H1 (cell line): ENCODE data around the gene SPATA31D1. TPM values are rescaled to one million over a fixed set of nuclear protein-coding genes. Genes with fewer than 3 reads are reported as not detected.

Source experiments
- CTCF ChIA-PET: fragments of 300-600 bp; sonication (Branson Sonifier 250); formaldehyde crosslinking; loops from one replicate; lab custom pipeline; 2021; ENCODE audit not compliant: partially characterized antibody; lab: Charles Lee
- POLR2A ChIA-PET: fragments of 300-600 bp; sonication (Branson Sonifier 250); formaldehyde crosslinking; loops from one replicate; lab custom pipeline; 2021; ENCODE audit warnings: inconsistent platforms; ENCODE audit not compliant: partially characterized antibody; lab: Charles Lee
- DNase-seq, 2 experiments: peaks; one replicate each; pipeline versions ENCODE4 v3.0.0 to v3.0.0-alpha.2; 2010 to 2022; ENCODE audit warnings: low spot score in 2 of 2, low read depth in 1 of 2, mixed read lengths in 1 of 2
- FAIRE-seq: peaks from 2 replicates; lab custom pipeline; 2011; peaks lifted over from hg19 to GRCh38; lab: Jason Lieb, UNC
- H2AFZ ChIP-seq: 2 replicates; pipeline ENCODE4 v1.8.1; 2012; ENCODE audit warnings: low read length, inconsistent platforms
- H2AK5ac ChIP-seq: 2 replicates; pipeline ENCODE4 v1.6.1; 2013; ENCODE audit warnings: low read depth, low read length
- H2BK120ac ChIP-seq: replicated peaks from 2 replicates; pipeline ENCODE3; 2013; ENCODE audit warnings: low read depth, low read length, inconsistent platforms
- H2BK12ac ChIP-seq: 2 replicates; pipeline ENCODE4 v1.6.1; 2013; ENCODE audit warnings: low read depth, low read length
- H2BK15ac ChIP-seq: 2 replicates; pipeline ENCODE4 v1.6.1; 2013; ENCODE audit warnings: low read length
- H2BK20ac ChIP-seq: 2 replicates; pipeline ENCODE4 v1.6.1; 2013; ENCODE audit warnings: low read length
- H2BK5ac ChIP-seq: 2 replicates; pipeline ENCODE4 v1.6.1; 2013; ENCODE audit warnings: low read depth, low read length
- H3K14ac ChIP-seq: 2 replicates; pipeline ENCODE4 v1.6.1; 2013; ENCODE audit warnings: inconsistent platforms; ENCODE audit not compliant: insufficient read length
- H3K18ac ChIP-seq: 2 replicates; pipeline ENCODE4 v1.6.1; 2013; ENCODE audit warnings: low read length; ENCODE audit errors: extremely low read depth
- H3K23ac ChIP-seq: 2 replicates; pipeline ENCODE4 v1.6.1; 2013; ENCODE audit warnings: inconsistent platforms; ENCODE audit not compliant: insufficient read length
- H3K23me2 ChIP-seq: 2 replicates; pipeline ENCODE4 v1.6.1; 2013; ENCODE audit warnings: low read depth, low read length
- H3K27ac ChIP-seq: 2 replicates; pipeline ENCODE4 v1.6.1; 2011; ENCODE audit warnings: low read depth, low read length, inconsistent platforms
- H3K27me3 ChIP-seq, 4 experiments: replicated peaks in 1 of 4; 1 replicate in 1 of 4; 2 replicates in 3 of 4; pipeline versions ENCODE4 v1.6.1 to v1.8.1; 2011 to 2013; ENCODE audit warnings: low read length in 3 of 4, mild to moderate bottlenecking in 3 of 4, inconsistent platforms in 2 of 4, mixed read lengths in 2 of 4, moderate library complexity in 1 of 4; ENCODE audit not compliant: control insufficient read depth in 3 of 4, insufficient read depth in 3 of 4; ENCODE audit errors: extremely low read depth in 1 of 4
- H3K36me3 ChIP-seq, 4 experiments: 2 replicates each; pipeline versions ENCODE4 v1.6.1 to v1.8.1; 2011 to 2013; ENCODE audit warnings: mild to moderate bottlenecking in 4 of 4, low read length in 3 of 4, moderate library complexity in 2 of 4, control low read depth in 1 of 4, inconsistent platforms in 1 of 4; ENCODE audit not compliant: insufficient read depth in 4 of 4, control insufficient read depth in 2 of 4
- H3K4ac ChIP-seq: replicated peaks from 2 replicates; pipeline ENCODE3; 2013; ENCODE audit warnings: low read length, low read depth, mixed read lengths, inconsistent platforms; ENCODE audit not compliant: insufficient read length
- H3K4me1 ChIP-seq, 4 experiments: replicated peaks in 1 of 4; 1 replicate in 1 of 4; 2 replicates in 3 of 4; pipeline versions ENCODE4 v1.6.1 to v1.8.1; 2011 to 2013; ENCODE audit warnings: low read length in 3 of 4, inconsistent platforms in 2 of 4, mixed read lengths in 1 of 4; ENCODE audit not compliant: insufficient read depth in 4 of 4, control insufficient read depth in 3 of 4
- H3K4me2 ChIP-seq, 2 experiments: 2 replicates each; pipeline versions ENCODE4 v1.6.1 to v1.8.1; 2011 to 2013; ENCODE audit warnings: low read depth in 2 of 2, low read length in 2 of 2, control low read depth in 1 of 2, inconsistent platforms in 1 of 2, mild to moderate bottlenecking in 1 of 2; ENCODE audit not compliant: insufficient read depth in 1 of 2
- H3K4me3 ChIP-seq, 4 experiments: fragments of 200-600, 300-600 bp in 1 of 4; sonication (generic), shearing (Covaris generic), sonication (Bioruptor Twin) in 1 of 4; 2 replicates each; pipeline versions ENCODE4 v1.5.1 to v1.8.1; 2011 to 2016; ENCODE audit warnings: low read length in 4 of 4, low read depth in 3 of 4, control low read depth in 2 of 4, inconsistent platforms in 2 of 4, mild to moderate bottlenecking in 2 of 4, mixed read lengths in 1 of 4, moderate library complexity in 1 of 4; ENCODE audit not compliant: insufficient read depth in 2 of 4; ENCODE audit errors: extremely low read depth in 1 of 4
- H3K56ac ChIP-seq: replicated peaks from 2 replicates; pipeline ENCODE3; 2013; ENCODE audit warnings: low read depth, mild to moderate bottlenecking, mixed read lengths, low read length, inconsistent platforms; ENCODE audit not compliant: insufficient read length
- H3K79me1 ChIP-seq: 2 replicates; pipeline ENCODE4 v1.6.1; 2013; ENCODE audit warnings: low read depth, low read length, control low read depth
- H3K79me2 ChIP-seq, 2 experiments: 2 replicates each; pipeline versions ENCODE4 v1.6.1 to v1.8.1; 2012 to 2013; ENCODE audit warnings: low read length in 2 of 2, mild to moderate bottlenecking in 2 of 2, inconsistent platforms in 1 of 2; ENCODE audit not compliant: insufficient read depth in 2 of 2, control insufficient read depth in 1 of 2
- H3K9ac ChIP-seq, 4 experiments: replicated peaks in 1 of 4; 1 replicate in 1 of 4; 2 replicates in 3 of 4; pipeline versions ENCODE4 v1.6.1 to v1.8.1; 2011 to 2013; ENCODE audit warnings: low read depth in 3 of 4, low read length in 3 of 4, control low read depth in 2 of 4, mild to moderate bottlenecking in 2 of 4, moderate library complexity in 2 of 4, inconsistent platforms in 1 of 4; ENCODE audit errors: extremely low read depth in 1 of 4
- H3K9me3 ChIP-seq, 2 experiments: 2 replicates each; pipeline versions ENCODE4 v1.6.1 to v1.8.1; 2012 to 2013; ENCODE audit warnings: mild to moderate bottlenecking in 2 of 2, moderate library complexity in 2 of 2, control low read depth in 1 of 2, inconsistent platforms in 1 of 2, low read depth in 1 of 2, low read length in 1 of 2, mixed read lengths in 1 of 2; ENCODE audit not compliant: insufficient read depth in 2 of 2
- H4K20me1 ChIP-seq, 2 experiments: replicated peaks in 1 of 2; 2 replicates each; pipeline versions ENCODE3 to v1.8.1; 2011 to 2013; ENCODE audit warnings: inconsistent platforms in 2 of 2, low read length in 2 of 2, mild to moderate bottlenecking in 1 of 2; ENCODE audit not compliant: insufficient read depth in 2 of 2, control insufficient read depth in 1 of 2
- H4K5ac ChIP-seq: 2 replicates; pipeline ENCODE4 v1.6.1; 2013; ENCODE audit warnings: low read length, low read depth, mixed read lengths, inconsistent platforms; ENCODE audit not compliant: insufficient read length
- H4K8ac ChIP-seq: 2 replicates; pipeline ENCODE4 v1.8.0; 2013; ENCODE audit warnings: mild to moderate bottlenecking, moderate library complexity, low read length, inconsistent platforms; ENCODE audit not compliant: insufficient read depth; ENCODE audit errors: extremely low read depth
- H4K91ac ChIP-seq: replicated peaks from 2 replicates; pipeline ENCODE3; 2013; ENCODE audit warnings: low read length, mixed read lengths, inconsistent platforms; ENCODE audit not compliant: insufficient read length
- ASH2L ChIP-seq: fragments of 200-600, 300-600 bp; sonication (generic); IDR thresholded peaks from one replicate; pipeline ENCODE4 v1.7.1; 2017; ENCODE audit warnings: low read length
- CHD2 ChIP-seq: IDR thresholded peaks from 2 replicates; pipeline ENCODE4 v1.6.1; 2012; ENCODE audit warnings: low read length, improper control_type of control experiment
- EP300 ChIP-seq, 2 experiments: IDR thresholded peaks; 1 replicate in 1 of 2; 2 replicates in 1 of 2; pipeline ENCODE4 v1.6.1; 2011 to 2012; ENCODE audit warnings: low read depth in 2 of 2, low read length in 2 of 2, mild to moderate bottlenecking in 2 of 2, borderline replicate concordance in 1 of 2, inconsistent platforms in 1 of 2, moderate library complexity in 1 of 2
- EZH2 ChIP-seq: fragments of 200-600 bp; sonication (generic); IDR thresholded peaks from 2 replicates; pipeline ENCODE4 v1.7.1; 2012; ENCODE audit warnings: low read depth, mild to moderate bottlenecking, moderate library complexity, low read length, inconsistent platforms; ENCODE audit not compliant: severe bottlenecking
- HDAC2 ChIP-seq, 2 experiments: fragments of 300-600 bp in 1 of 2; sonication (generic) in 1 of 2; IDR thresholded peaks; 2 replicates each; pipeline ENCODE4 v1.6.1; 2011 to 2012; ENCODE audit warnings: low read depth in 2 of 2, low read length in 2 of 2, mild to moderate bottlenecking in 2 of 2, moderate library complexity in 2 of 2, borderline replicate concordance in 1 of 2, inconsistent platforms in 1 of 2
- KDM5A ChIP-seq: fragments of 200-600 bp; IDR thresholded peaks from 2 replicates; pipeline ENCODE4 v1.7.1; 2012; ENCODE audit warnings: mild to moderate bottlenecking, low read length, inconsistent platforms, mixed read lengths
- RBBP5 ChIP-seq: IDR thresholded peaks from 2 replicates; pipeline ENCODE4 v1.7.1; 2012; ENCODE audit warnings: low read depth, mild to moderate bottlenecking, inconsistent platforms, low read length, moderate library complexity, borderline replicate concordance
- RXRA ChIP-seq: IDR thresholded peaks from 2 replicates; pipeline ENCODE4 v1.6.1; 2011; ENCODE audit warnings: low read depth, mild to moderate bottlenecking, low read length, moderate library complexity; ENCODE audit not compliant: insufficient read depth
- SP2 ChIP-seq: IDR thresholded peaks from 2 replicates; pipeline ENCODE4 v1.6.1; 2012; ENCODE audit warnings: mild to moderate bottlenecking, low read length, inconsistent platforms
- SP4 ChIP-seq: IDR thresholded peaks from 2 replicates; pipeline ENCODE4 v1.6.1; 2012; ENCODE audit warnings: low read length, inconsistent platforms
- ZNF274 ChIP-seq: IDR thresholded peaks from 2 replicates; pipeline ENCODE4 v1.7.0; 2012; ENCODE audit warnings: low read length, borderline replicate concordance; ENCODE audit errors: extremely low read depth
- WGBS, 2 experiments: shearing (Covaris generic) in 1 of 2; methylation state at CpG; one replicate each; pipeline versions ENCODE4 v1.1.6 to v1.1.7; 2013 to 2015; ENCODE audit warnings: low lambda C conversion rate in 2 of 2, mixed read lengths in 2 of 2, inconsistent platforms in 1 of 2, low coverage in 1 of 2, missing lambda C conversion rate in 1 of 2; ENCODE audit not compliant: insufficient replicate concordance in 2 of 2, insufficient coverage in 1 of 2, insufficient read length in 1 of 2; ENCODE audit errors: extremely low coverage in 1 of 2, missing lambda C conversion rate in 1 of 2; 5-methylcytosine and 5-hydroxymethylcytosine counted together
- polyA plus RNA-seq, 7 experiments: library from polyadenylated mRNA; depleted of rRNA in 3 of 7; stranded (reverse) in 5 of 7; unstranded in 2 of 7; fragments of >200 nt in 5 of 7; fragments of 200-250 nt in 2 of 7; gene quantifications; 1 replicate in 5 of 7; 2 replicates in 1 of 7; 4 replicates in 1 of 7; pipeline versions ENCODE4 v1.2.1 to v1.2.3, GENCODE V29; 2011 to 2013; ENCODE audit warnings: missing spikeins in 2 of 7, mixed read lengths in 2 of 7
- total RNA-seq: library from RNA; stranded (reverse); fragmentation: NEBNext Ultra II Directional; extraction: Animal tissue kit (Norgen Biotek cat#: 25700); gene quantifications from 2 replicates; pipeline ENCODE4 v1.2.1, GENCODE V29; 2021
- TF ChIP-seq, protein P1 (sequence below): IDR thresholded peaks from 2 replicates; pipeline ENCODE4 v1.6.1; 2012; ENCODE audit warnings: inconsistent platforms

SPATA31D1 gene
- total and polyA plus RNA-seq, 2 of the 8 experiments (the other 6 are each of a cell fraction or from before 2014, with no cell fraction given) = not detected

DNA sequence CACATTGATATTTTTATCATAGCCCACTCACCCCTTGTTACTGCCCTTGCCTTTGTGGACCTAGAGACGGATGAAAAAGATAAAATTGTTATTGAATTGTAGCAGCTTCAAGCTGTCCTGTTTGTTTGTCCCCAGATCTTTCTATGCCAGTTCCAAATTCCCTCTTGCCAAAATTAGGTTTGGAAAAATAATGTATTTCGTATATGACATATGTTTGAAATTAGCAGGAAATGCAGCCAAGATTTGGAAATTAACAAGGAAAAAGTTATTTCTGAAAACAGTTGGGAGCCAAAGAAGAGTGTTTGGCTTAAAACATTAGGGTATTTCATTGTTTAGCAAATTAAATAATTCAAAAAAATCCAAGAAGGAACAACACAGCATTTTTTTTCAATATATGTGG is 33.5 kb downstream of the SPATA31D1 start:
- H3K4me3 ChIP-seq = no peak overlapping the region
- H3K23me2 ChIP-seq = no peaks in the 10 kb centered on the region
- no peak overlapping the region for H3K18ac ChIP-seq
- no peak overlapping the region for H3K27ac ChIP-seq
- H2AK5ac ChIP-seq = no peak overlapping the region
- H2BK5ac ChIP-seq = no peak overlapping the region
- H4K20me1 ChIP-seq = no peaks in the 10 kb centered on the region
- no peak overlapping the region for H3K14ac ChIP-seq
- FAIRE-seq (no peak), DNase-seq (no peak)
- H3K4me1 ChIP-seq = no peaks in the 10 kb centered on the region
- no peak overlapping the region for H3K4me2 ChIP-seq
- CTCF ChIA-PET = interaction anchor here (0.6 kb wide), 1 partner anchor 1902 kb away, joined by 3 read pairs; no protein-coding TSS in a partner anchor
- no peak overlapping the region for H4K8ac ChIP-seq
- H3K9me3 ChIP-seq = no peaks in the 10 kb centered on the region
- no peak overlapping the region for H4K5ac ChIP-seq
- H2BK12ac ChIP-seq = no peak overlapping the region
- no peak overlapping the region for H4K91ac ChIP-seq
- POLR2A ChIA-PET = no interaction called here
- no peak overlapping the region for H3K4ac ChIP-seq
- no peaks in the 10 kb centered on the region for H3K79me1 ChIP-seq
- H2AFZ ChIP-seq = no peak overlapping the region
- no peak overlapping the region for H3K9ac ChIP-seq
- no peak overlapping the region for H2BK120ac ChIP-seq
- no peaks in the 10 kb centered on the region for H3K79me2 ChIP-seq
- no peak overlapping the region for H2BK20ac ChIP-seq
- no peaks in the 10 kb centered on the region for H3K36me3 ChIP-seq
- H3K23ac ChIP-seq = no peak overlapping the region
- no peak overlapping the region for H2BK15ac ChIP-seq
- H3K56ac ChIP-seq = no peak overlapping the region
- no peaks in the 10 kb centered on the region for H3K27me3 ChIP-seq
- 84% methylated on average over 2 of the region's 2 CpGs; no CpG with 5 or more reads in 1 of the 2 experiments for WGBS, 2 experiments
- TF ChIP-seq RBBP5 (no peak), SP2 (no peak), ZNF274 (no peak), HDAC2 (IDR thresholded peaks at IDR 0.05; ENCODE audit: borderline replicate concordance in 1 of 2, low read depth in 2 of 2, low read length in 2 of 2) (no peak), KDM5A (no peak), RXRA (no peak), EP300 (IDR thresholded peaks at IDR 0.05; ENCODE audit: borderline replicate concordance in 1 of 2, low read depth in 2 of 2, low read length in 2 of 2) (no peak), CHD2 (no peak), EZH2 (no peak), SP4 (no peak), ASH2L (no peak)
- TF ChIP-seq, protein P1, sequence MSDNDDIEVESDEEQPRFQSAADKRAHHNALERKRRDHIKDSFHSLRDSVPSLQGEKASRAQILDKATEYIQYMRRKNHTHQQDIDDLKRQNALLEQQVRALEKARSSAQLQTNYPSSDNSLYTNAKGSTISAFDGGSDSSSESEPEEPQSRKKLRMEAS = no peak
